Measurements from ENCODE around the gene CDK5RAP3.

DNA sequence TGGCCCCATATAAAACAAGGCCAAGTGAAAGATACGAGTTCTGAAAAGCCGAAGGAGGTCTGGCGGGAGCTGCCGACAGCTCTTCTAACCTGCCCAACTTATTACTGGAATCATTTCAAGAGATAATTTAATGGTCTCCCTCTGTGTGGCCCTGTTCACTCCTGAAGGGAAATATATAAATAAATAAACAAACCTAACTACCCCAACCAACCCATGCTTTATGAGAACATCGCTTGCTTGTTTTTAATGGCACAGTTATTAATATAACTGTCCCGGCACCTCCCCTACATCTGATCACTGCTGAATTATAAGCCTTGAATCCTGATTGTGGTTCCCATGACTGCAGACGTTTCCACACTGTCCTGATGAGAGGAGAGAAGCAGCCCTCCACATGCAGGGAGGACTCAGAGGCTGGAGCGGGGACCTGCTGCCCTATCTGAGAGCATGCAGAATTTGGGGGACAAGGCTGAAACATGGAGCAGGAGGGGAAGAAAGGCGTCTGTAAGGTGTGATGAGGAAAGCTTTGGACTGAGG, 22.2 kb downstream of the CDK5RAP3 start:
- TF ChIP-seq EZH2 (IDR thresholded peaks at IDR 0.05; ENCODE audit: insufficient read depth, low read length), result no peak
- TF ChIP-seq, protein P1, sequence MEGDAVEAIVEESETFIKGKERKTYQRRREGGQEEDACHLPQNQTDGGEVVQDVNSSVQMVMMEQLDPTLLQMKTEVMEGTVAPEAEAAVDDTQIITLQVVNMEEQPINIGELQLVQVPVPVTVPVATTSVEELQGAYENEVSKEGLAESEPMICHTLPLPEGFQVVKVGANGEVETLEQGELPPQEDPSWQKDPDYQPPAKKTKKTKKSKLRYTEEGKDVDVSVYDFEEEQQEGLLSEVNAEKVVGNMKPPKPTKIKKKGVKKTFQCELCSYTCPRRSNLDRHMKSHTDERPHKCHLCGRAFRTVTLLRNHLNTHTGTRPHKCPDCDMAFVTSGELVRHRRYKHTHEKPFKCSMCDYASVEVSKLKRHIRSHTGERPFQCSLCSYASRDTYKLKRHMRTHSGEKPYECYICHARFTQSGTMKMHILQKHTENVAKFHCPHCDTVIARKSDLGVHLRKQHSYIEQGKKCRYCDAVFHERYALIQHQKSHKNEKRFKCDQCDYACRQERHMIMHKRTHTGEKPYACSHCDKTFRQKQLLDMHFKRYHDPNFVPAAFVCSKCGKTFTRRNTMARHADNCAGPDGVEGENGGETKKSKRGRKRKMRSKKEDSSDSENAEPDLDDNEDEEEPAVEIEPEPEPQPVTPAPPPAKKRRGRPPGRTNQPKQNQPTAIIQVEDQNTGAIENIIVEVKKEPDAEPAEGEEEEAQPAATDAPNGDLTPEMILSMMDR (IDR thresholded peaks at IDR 0.05; ENCODE audit: insufficient read depth, low read depth, low read length), result no peak
